SK-N-DZ (cell line): ENCODE measurements around the gene AKR1C1.
"Not testable (repeated sequence)": the region's sequence is repeated elsewhere in the genome, so short reads cannot be mapped to it uniquely, and the experiment has no call there.

Source experiments
- DNase-seq: peaks from one replicate; pipeline ENCODE4 v3.0.0-alpha.2; 2015; ENCODE audit warnings: low spot score

AKR1C1 gene

GRCh38 chr10:4947039-4947634 is 16.1 kb upstream of the AKR1C1 start:
- DNase-seq, result no peak

GRCh38 chr10:4947635-4948596 is 15.3 kb upstream of the AKR1C1 start:
- no peak for DNase-seq

- DNase-seq, result not testable (repeated sequence)
Measured at GRCh38 chr10:4951512-4952162, 11.6 kb upstream of the AKR1C1 start.

- no peak for DNase-seq
Measured at GRCh38 chr10:4953405-4953804, 9.8 kb upstream of the AKR1C1 start.

- not testable (repeated sequence) for DNase-seq
Measured at GRCh38 chr10:4956088-4956487, 7.1 kb upstream of the AKR1C1 start.

GRCh38 chr10:4956955-4957645 is 6.1 kb upstream of the AKR1C1 start:
- not testable (repeated sequence) for DNase-seq

GRCh38 chr10:4961558-4961957 is 1.7 kb upstream of the AKR1C1 start:
- not testable (repeated sequence) for DNase-seq

- DNase-seq, result not testable (repeated sequence)
Measured at GRCh38 chr10:4962308-4962707, 907 bp upstream of the AKR1C1 start.

GRCh38 chr10:4963815-4964154 is 570 bp downstream of the AKR1C1 start:
- DNase-seq, result not testable (repeated sequence)

- not testable (repeated sequence) for DNase-seq
Measured at GRCh38 chr10:4965763-4966162, 2.5 kb downstream of the AKR1C1 start.

- DNase-seq, result not testable (repeated sequence)
Measured at GRCh38 chr10:4967189-4967588, 4.0 kb downstream of the AKR1C1 start.

GRCh38 chr10:4969289-4969688 is 6.1 kb downstream of the AKR1C1 start:
- not testable (repeated sequence) for DNase-seq

- DNase-seq, result not testable (repeated sequence)
Measured at GRCh38 chr10:4970362-4970761, 7.1 kb downstream of the AKR1C1 start.

- not testable (repeated sequence) for DNase-seq
Measured at GRCh38 chr10:4972369-4973142, 9.3 kb downstream of the AKR1C1 start.

GRCh38 chr10:4973294-4973693 is 10.1 kb downstream of the AKR1C1 start:
- DNase-seq, result not testable (repeated sequence)

- DNase-seq, result not testable (repeated sequence)
Measured at GRCh38 chr10:4974400-4974799, 11.2 kb downstream of the AKR1C1 start.

GRCh38 chr10:4977025-4977424 is 13.8 kb downstream of the AKR1C1 start:
- DNase-seq, result no peak

- DNase-seq, result no peak
Measured at GRCh38 chr10:4978870-4979269, 15.7 kb downstream of the AKR1C1 start.

GRCh38 chr10:4980793-4981192 is 17.6 kb downstream of the AKR1C1 start:
- DNase-seq, result no peak

- DNase-seq, result peak; percentile 58
Measured at GRCh38 chr10:4981722-4982471, 18.7 kb downstream of the AKR1C1 start.
